Esophagus muscularis mucosa (tissue), 4 donors: ENCODE data around the gene LIMK1.

Experiments used
- CTCF ChIP-seq, 3 experiments: fragments of 200-600 bp in 2 of 3; fragments of 450-650 bp in 1 of 3; sonication (generic) in 2 of 3; IDR thresholded peaks; one replicate each; pipeline ENCODE4 v1.5.1; 2017 to 2019; ENCODE audit warnings: antibody characterized with exemption in 3 of 3, mild to moderate bottlenecking in 2 of 3, moderate library complexity in 1 of 3
- EP300 ChIP-seq: sonication (generic); formaldehyde crosslinking; IDR thresholded peaks from one replicate; pipeline ENCODE4 v1.6.1; 2017; ENCODE audit warnings: antibody characterized with exemption
- POLR2AphosphoS5 ChIP-seq, 2 donors: sonication (generic); formaldehyde crosslinking; IDR thresholded peaks; one replicate each; pipeline ENCODE4 v1.6.1; 2017; ENCODE audit warnings: antibody characterized with exemption in 2 of 2

DNA sequence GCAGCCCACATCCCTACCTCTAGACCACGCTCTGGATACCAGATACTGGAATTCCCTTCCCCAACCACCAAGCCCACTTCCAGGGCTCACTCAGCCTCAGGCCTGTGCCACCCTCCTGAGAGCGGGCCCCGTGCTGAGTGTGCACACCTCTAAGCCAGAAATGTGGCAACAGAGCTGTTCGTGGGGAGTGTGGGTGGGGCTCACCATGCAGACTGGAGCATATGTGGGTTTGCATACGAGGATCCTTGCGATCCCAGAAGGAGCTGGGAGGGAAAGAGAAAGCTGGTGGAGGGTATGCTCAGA lies 13.0 kb upstream of the LIMK1 start:
- TF ChIP-seq POLR2AphosphoS5 (IDR thresholded peaks at IDR 0.05) (peak in 1 of 2 donors; percentile 24), CTCF (IDR thresholded peaks at IDR 0.05) (no peak), EP300 (no peak)
